ENCODE results near the gene TUT1. TPM values are rescaled to one million over a fixed set of nuclear protein-coding genes. Genes with fewer than 3 reads are reported as not detected.

Gene TUT1
- polyA plus RNA-seq, 1 donor, result 18.7 TPM

DNA sequence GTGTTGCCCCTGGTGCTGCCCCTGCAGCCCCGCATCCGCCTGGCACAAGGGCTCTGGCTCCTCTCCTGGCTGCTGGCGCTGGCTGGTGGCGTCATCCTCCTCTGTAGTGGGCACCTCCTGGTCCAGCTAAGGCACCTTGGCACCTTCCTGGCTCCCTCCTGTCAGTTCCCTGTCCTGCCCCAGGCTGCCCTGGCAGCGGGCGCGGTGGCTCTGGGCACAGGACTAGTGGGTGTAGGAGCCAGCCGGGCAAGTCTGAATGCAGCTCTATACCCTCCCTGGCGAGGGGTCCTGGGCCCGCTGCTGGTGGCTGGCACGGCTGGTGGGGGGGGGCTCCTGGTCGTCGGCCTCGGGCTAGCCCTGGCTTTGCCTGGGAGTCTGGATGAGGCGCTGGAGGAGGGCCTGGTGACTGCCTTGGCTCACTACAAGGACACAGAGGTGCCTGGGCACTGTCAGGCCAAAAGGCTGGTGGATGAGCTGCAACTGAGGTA, 22.0 kb upstream of the TUT1 start:
- H3K4me1 ChIP-seq (ENCODE audit: control insufficient read depth, insufficient read depth, low read length), result peaks cover 40% of the 10 kb centered on the region
- H3K4me3 ChIP-seq (ENCODE audit: low read length), result no peak overlapping the region
- peak overlapping the region; percentile 78 for H3K27ac ChIP-seq (ENCODE audit: low read length)
- no CpG with 5 or more reads among the region's 15 CpGs for WGBS (ENCODE audit: insufficient coverage, low lambda C conversion rate)
- peaks cover 37% of the 10 kb centered on the region for H3K36me3 ChIP-seq (ENCODE audit: control insufficient read depth, insufficient read depth, low read length)
- peak in 1 of 2 donors; percentile 27 for DNase-seq
- no peaks in the 10 kb centered on the region for H3K9me3 ChIP-seq (ENCODE audit: control insufficient read depth, low read depth, low read length)
- no peaks in the 10 kb centered on the region for H3K27me3 ChIP-seq (ENCODE audit: control insufficient read depth, insufficient read depth, low read length)

DNA sequence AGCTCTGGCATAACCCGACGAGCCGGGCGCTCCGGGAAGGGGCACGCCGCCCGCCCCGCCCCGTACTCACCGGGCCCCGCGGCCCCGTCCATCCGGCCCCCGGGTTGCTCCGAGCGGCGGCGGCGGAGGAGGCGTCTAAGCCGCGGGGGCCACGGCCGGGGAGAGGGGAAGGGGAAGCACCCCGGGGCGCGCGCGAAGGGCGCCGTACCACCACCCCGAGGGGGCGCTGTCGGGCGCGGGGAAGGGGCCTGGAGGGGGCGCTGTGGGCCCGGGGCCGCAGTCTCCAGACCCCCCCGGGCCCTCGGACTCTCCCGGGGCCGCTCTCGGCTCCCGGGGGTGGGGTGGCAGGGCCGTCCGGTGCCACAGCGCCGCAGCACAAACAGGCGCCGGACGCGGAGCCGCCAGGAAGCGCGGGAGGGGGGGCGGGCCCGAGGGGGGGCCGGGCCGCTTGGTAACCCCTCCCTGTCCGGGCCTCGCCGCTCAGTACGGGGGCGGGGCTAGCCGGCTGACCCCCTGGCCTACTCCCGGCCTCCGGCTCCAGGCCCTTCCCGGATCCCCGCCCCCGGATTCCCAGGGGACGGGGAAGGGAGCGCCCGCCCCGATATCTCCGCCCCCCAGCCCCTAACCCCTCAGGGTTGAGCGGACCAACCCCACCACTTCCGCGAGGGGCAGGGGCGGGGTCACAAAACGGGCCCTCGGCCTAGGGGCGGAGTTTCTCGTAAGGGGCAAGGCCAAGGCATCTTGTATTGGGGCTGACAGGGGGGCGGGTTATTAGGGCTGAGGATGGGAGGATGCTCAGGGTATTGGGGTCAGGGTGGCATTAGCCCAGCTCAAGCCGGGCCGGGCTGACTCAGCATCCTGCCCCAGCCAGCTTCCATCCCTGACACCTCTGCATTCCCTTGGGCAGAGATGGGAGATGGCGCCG, 21.3 kb upstream of the TUT1 start, which contains the start of the genes EML3 and ROM1:
EML3 (minus strand) TSS at position 410 of the 925 bp plus-strand sequence; CDS start at position 92, 318 bp downstream.
ROM1 (plus strand) TSS at position 892 of the 925 bp plus-strand sequence; CDS start at position 917, 25 bp downstream.
- Histone ChIP-seq H3K27ac (ENCODE audit: low read length) (peak within 1 kb of the TSS; percentile 78), H3K4me1 (ENCODE audit: control insufficient read depth, insufficient read depth, low read length) (peaks cover 40% of the 10 kb centered on the region), H3K9me3 (ENCODE audit: control insufficient read depth, low read depth, low read length) (no peaks in the 10 kb centered on the region), H3K27me3 (ENCODE audit: control insufficient read depth, insufficient read depth, low read length) (no peaks in the 10 kb centered on the region), H3K4me3 (ENCODE audit: low read length) (peak within 1 kb of the TSS; percentile 74), H3K36me3 (ENCODE audit: control insufficient read depth, insufficient read depth, low read length) (peaks cover 37% of the 10 kb centered on the region)
- peak; percentile 61 to 73 for DNase-seq
- WGBS (ENCODE audit: insufficient coverage, low lambda C conversion rate), result no CpG with 5 or more reads among the region's 91 CpGs

DNA sequence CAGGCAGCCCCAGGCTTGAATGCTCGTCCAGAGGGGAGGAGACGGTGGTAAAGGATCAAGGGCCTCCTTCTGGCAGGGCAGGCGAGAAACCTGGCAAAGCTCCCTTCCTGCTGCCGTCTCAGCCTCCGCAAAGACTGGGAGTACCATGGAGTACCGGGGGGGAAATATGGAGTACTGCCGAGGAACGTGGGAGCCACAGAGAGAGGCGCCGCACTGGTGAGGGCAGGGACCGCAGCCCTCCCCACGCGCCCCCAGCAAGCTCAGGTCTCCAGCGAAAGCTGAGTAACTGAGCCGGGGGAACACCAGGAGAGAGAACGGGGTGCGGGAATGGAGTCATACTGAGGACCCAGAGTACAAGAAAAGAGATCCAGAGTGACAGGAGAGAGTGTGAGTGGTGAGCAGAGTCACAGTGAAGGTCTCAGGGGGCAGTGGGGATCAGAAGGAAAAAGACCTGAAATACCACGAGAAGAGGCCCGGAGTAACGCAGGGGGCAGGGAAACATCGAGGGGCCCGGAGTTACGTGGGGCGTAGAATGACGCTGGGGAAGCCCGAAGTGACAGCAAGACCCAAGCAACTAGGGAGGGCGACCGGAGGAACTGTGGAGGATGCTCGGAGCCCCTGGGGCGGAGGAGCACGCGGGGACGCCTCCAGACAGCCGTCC, 20.5 kb upstream of the TUT1 start:
- no CpG with 5 or more reads among the region's 34 CpGs for WGBS (ENCODE audit: insufficient coverage, low lambda C conversion rate)
- Histone ChIP-seq H3K4me3 (ENCODE audit: low read length) (peak overlapping the region; percentile 74), H3K27me3 (ENCODE audit: control insufficient read depth, insufficient read depth, low read length) (no peaks in the 10 kb centered on the region), H3K4me1 (ENCODE audit: control insufficient read depth, insufficient read depth, low read length) (peaks cover 40% of the 10 kb centered on the region), H3K36me3 (ENCODE audit: control insufficient read depth, insufficient read depth, low read length) (peaks cover 36% of the 10 kb centered on the region), H3K27ac (ENCODE audit: low read length) (peak overlapping the region; percentile 74), H3K9me3 (ENCODE audit: control insufficient read depth, low read depth, low read length) (no peaks in the 10 kb centered on the region)
- DNase-seq, result peak in 1 of 2 donors; percentile 63

DNA sequence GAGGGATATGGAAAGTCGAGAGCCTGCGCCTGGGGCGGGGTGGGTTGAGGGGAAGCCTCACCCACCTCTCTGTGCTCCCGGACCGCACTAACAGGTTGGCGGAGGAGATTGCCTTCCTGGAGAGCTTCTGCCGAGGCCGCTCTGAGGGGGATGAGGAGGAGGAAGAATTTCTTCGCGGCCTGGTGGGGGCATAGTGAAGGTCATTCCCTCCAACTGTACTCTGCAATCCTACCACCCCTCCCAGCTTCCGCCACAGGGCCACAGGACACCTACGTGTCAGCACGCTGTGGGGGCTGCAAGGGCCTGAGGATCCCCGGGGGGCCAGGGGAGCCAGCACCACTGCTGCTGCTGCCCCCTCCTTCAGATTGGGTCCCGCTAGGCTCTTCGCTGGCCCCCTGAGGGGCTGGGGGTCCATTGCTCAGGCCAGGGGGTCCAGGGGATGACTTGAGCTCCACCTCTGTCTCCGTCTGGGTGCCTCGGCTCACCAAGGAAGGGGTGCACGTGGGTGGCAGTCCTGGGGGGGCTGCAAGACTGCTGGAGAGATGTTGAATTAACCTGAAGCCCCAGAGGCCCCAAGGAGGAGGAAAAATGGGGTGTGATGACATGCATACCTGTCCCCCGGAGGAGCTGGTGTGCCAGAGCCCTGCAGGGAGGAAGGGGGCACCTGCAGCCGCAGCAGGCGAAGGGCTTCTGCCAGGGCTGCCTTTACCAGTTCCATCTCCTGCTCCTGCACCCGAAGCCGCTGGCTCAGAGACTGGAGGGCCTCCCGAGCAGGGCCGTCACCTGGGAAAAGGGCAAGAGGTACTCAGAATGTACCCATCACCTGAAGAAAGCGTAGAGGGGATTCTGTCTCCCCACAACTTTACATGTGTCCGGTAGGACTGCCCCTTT, 19.7 kb upstream of the TUT1 start:
- H3K27ac ChIP-seq (ENCODE audit: low read length), result no peak overlapping the region
- no peaks in the 10 kb centered on the region for H3K27me3 ChIP-seq (ENCODE audit: control insufficient read depth, insufficient read depth, low read length)
- peaks cover 40% of the 10 kb centered on the region for H3K4me1 ChIP-seq (ENCODE audit: control insufficient read depth, insufficient read depth, low read length)
- H3K9me3 ChIP-seq (ENCODE audit: control insufficient read depth, low read depth, low read length), result no peaks in the 10 kb centered on the region
- WGBS (ENCODE audit: insufficient coverage, low lambda C conversion rate), result no CpG with 5 or more reads among the region's 28 CpGs
- peaks cover 33% of the 10 kb centered on the region for H3K36me3 ChIP-seq (ENCODE audit: control insufficient read depth, insufficient read depth, low read length)
- peak overlapping the region; percentile 74 for H3K4me3 ChIP-seq (ENCODE audit: low read length)
- no peak for DNase-seq

DNA sequence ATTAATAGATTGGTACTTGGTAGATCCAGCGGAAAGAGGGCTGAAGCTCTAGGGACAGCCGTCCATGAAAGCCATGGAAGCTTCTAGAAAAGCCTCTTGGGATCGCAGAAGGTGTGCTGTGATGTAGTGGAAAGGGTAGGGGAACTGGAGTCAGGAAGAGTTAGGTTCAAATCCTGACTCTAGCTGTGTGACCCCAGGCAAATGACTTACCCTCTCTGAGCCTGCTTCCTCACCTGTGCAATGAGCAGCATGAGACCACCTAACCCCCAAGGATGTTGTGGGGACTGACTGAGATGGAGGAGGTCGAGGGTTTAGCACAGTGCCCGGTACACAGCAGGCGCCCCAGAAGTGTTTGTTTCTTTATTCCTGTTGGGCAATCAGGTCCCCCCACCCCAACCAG, 19.1 kb upstream of the TUT1 start:
- H3K4me1 ChIP-seq (ENCODE audit: control insufficient read depth, insufficient read depth, low read length), result peaks cover 40% of the 10 kb centered on the region
- WGBS (ENCODE audit: insufficient coverage, low lambda C conversion rate), result no CpG with 5 or more reads among the region's 6 CpGs
- peaks cover 2% of the 10 kb centered on the region for H3K9me3 ChIP-seq (ENCODE audit: control insufficient read depth, low read depth, low read length)
- H3K27me3 ChIP-seq (ENCODE audit: control insufficient read depth, insufficient read depth, low read length), result no peaks in the 10 kb centered on the region
- H3K36me3 ChIP-seq (ENCODE audit: control insufficient read depth, insufficient read depth, low read length), result peaks cover 36% of the 10 kb centered on the region
- H3K4me3 ChIP-seq (ENCODE audit: low read length), result no peak overlapping the region
- H3K27ac ChIP-seq (ENCODE audit: low read length), result no peak overlapping the region
- DNase-seq, result no peak

DNA sequence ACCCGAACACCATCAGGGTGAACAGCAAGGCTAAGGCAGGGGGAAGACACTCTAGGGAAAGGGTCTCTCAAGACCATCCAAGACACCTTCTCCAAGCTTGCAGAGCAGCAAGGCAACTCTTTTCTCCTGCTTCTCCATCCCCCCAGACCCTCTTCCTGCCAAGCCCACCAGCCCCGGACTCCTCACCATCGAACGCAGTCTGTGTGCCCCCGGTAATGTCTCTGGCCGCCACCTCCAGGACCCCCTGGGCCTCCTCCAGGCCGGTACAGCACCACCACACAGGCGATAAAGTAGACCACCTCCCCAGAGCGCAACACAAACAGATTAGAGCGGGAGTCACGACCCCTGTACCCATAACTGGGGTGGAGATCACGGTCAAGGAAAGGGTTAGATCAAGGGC, 17.5 kb upstream of the TUT1 start:
- Histone ChIP-seq H3K27ac (ENCODE audit: low read length) (no peak overlapping the region), H3K27me3 (ENCODE audit: control insufficient read depth, insufficient read depth, low read length) (no peaks in the 10 kb centered on the region), H3K4me3 (ENCODE audit: low read length) (no peak overlapping the region), H3K36me3 (ENCODE audit: control insufficient read depth, insufficient read depth, low read length) (peaks cover 35% of the 10 kb centered on the region), H3K4me1 (ENCODE audit: control insufficient read depth, insufficient read depth, low read length) (peaks cover 24% of the 10 kb centered on the region), H3K9me3 (ENCODE audit: control insufficient read depth, low read depth, low read length) (peaks cover 2% of the 10 kb centered on the region)
- no peak for DNase-seq
- WGBS (ENCODE audit: insufficient coverage, low lambda C conversion rate), result no CpG with 5 or more reads among the region's 12 CpGs

DNA sequence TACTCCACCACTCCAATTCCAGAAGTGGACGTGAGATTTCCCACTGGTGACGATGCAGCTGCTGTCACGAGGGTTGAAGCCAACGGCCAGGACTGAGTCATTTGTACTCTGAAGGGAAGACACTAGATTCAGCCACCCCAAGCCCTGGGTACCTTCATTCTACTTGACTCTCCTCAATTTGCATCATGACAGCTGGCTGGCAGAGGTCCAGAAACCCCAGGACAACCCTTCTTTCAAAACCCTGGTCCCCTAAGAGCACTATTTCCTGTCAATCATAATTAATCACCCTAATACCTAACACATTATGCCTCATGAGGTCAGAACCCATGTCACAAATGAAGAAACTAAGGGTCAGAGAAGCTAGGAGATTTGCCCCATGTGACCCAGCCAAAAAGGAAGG, 16.4 kb upstream of the TUT1 start:
- WGBS (ENCODE audit: insufficient coverage, low lambda C conversion rate), result no CpG with 5 or more reads among the region's 4 CpGs
- no peak for DNase-seq
- no peaks in the 10 kb centered on the region for H3K27me3 ChIP-seq (ENCODE audit: control insufficient read depth, insufficient read depth, low read length)
- peaks cover 2% of the 10 kb centered on the region for H3K9me3 ChIP-seq (ENCODE audit: control insufficient read depth, low read depth, low read length)
- H3K36me3 ChIP-seq (ENCODE audit: control insufficient read depth, insufficient read depth, low read length), result peaks cover 35% of the 10 kb centered on the region
- no peak overlapping the region for H3K27ac ChIP-seq (ENCODE audit: low read length)
- peaks cover 16% of the 10 kb centered on the region for H3K4me1 ChIP-seq (ENCODE audit: control insufficient read depth, insufficient read depth, low read length)
- no peak overlapping the region for H3K4me3 ChIP-seq (ENCODE audit: low read length)

DNA sequence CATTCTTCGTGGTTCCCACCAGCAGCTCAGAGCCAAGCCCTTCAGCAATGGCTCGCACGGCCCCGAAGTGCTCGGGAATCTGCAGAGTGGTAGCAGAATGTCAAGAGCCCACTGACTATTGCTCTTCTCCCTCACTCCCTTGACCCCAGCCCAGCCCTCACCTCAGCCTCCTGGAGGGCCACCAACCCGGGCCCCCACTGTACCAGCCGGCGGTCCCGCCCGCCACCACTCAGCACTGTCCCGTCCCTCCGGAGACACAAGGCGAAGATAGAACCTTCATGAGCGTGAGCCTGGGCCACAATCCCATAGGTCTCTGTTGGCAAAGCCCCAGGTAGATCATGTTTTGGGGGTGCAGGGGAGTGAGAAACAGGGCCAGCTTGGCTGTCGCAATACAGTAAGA, 14.6 kb upstream of the TUT1 start:
- no CpG with 5 or more reads among the region's 15 CpGs for WGBS (ENCODE audit: insufficient coverage, low lambda C conversion rate)
- Histone ChIP-seq H3K9me3 (ENCODE audit: control insufficient read depth, low read depth, low read length) (peaks cover 4% of the 10 kb centered on the region), H3K4me3 (ENCODE audit: low read length) (no peak overlapping the region), H3K27ac (ENCODE audit: low read length) (no peak overlapping the region), H3K27me3 (ENCODE audit: control insufficient read depth, insufficient read depth, low read length) (no peaks in the 10 kb centered on the region), H3K4me1 (ENCODE audit: control insufficient read depth, insufficient read depth, low read length) (peaks cover 8% of the 10 kb centered on the region), H3K36me3 (ENCODE audit: control insufficient read depth, insufficient read depth, low read length) (peaks cover 35% of the 10 kb centered on the region)
- no peak for DNase-seq

DNA sequence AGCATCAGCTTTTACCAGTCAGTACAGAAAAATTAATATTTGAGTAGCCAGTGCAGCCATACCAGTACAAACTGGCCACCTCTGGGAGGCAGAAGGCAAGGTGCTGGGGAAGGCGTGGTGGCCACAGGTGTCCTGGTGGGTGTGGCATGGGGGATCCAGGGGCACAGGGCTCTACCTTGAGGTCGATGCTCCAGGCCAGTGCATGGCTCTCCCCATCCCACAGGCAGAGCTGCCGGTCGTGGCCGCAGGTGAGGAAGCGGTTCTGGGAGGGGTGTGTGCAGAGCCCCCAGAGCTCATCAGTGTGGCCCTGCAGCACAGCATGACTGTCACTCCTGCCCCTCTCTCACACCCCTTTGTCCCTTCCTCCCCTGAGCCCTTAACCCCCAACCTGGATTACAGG, 14.1 kb upstream of the TUT1 start:
- WGBS (ENCODE audit: insufficient coverage, low lambda C conversion rate), result no CpG with 5 or more reads among the region's 6 CpGs
- no peak for DNase-seq
- H3K9me3 ChIP-seq (ENCODE audit: control insufficient read depth, low read depth, low read length), result peaks cover 5% of the 10 kb centered on the region
- H3K36me3 ChIP-seq (ENCODE audit: control insufficient read depth, insufficient read depth, low read length), result peaks cover 35% of the 10 kb centered on the region
- H3K27ac ChIP-seq (ENCODE audit: low read length), result no peak overlapping the region
- no peak overlapping the region for H3K4me3 ChIP-seq (ENCODE audit: low read length)
- H3K27me3 ChIP-seq (ENCODE audit: control insufficient read depth, insufficient read depth, low read length), result no peaks in the 10 kb centered on the region
- H3K4me1 ChIP-seq (ENCODE audit: control insufficient read depth, insufficient read depth, low read length), result peaks cover 9% of the 10 kb centered on the region
